Activated naive CD4-positive, alpha-beta T cell (primary cell): Measurements from ENCODE around the gene DOK7.

Experiments
- DNase-seq, 4 experiments: peaks; one replicate each; lab custom pipeline; 2025; lab: John Stamatoyannopoulos, UW

DOK7 gene

GRCh38 chr4:3463556-3464348, 646 bp downstream of the DOK7 start:
- no peak for DNase-seq

GRCh38 chr4:3464349-3464905, 1.3 kb downstream of the DOK7 start:
- no peak for DNase-seq

DNA sequence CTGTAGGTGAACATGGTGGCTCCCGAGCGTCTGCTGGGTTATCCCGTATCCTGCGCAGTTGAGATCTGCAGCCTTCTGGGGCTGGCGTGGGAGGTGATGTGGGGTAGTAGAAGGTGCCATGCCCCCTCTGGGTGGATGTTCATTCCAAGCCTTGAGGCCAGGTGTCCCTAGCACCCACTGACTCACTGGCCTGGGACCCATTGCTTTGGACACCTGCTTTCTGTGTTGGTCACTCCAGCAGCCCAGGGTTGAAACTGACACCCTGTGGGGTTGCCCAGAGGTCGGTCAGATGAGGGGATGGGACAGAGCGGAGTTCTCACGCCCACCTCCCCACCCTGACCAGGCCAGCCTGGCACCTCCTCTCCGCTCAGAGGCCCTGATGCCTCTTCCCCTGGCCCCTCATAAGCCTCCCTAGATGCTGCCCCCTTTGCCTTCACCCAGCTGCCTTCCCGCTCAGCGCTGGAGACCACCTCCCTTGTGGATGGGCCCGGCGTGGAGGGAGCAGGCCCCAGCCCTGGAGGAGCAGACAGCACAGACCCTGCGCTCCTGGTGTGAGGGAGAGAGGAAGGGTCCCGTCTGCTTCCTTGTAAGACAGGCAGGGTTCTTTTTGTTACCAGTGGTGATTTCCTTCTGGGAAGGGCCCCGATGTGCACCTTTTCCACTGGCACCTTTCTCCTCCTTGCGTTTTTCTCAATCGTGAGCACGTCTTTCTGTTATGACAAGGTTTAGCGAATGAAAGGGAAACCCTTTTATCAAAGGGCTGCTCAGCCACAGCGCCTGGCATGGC, 2.0 kb downstream of the DOK7 start:
- DNase-seq = no peak

DNA sequence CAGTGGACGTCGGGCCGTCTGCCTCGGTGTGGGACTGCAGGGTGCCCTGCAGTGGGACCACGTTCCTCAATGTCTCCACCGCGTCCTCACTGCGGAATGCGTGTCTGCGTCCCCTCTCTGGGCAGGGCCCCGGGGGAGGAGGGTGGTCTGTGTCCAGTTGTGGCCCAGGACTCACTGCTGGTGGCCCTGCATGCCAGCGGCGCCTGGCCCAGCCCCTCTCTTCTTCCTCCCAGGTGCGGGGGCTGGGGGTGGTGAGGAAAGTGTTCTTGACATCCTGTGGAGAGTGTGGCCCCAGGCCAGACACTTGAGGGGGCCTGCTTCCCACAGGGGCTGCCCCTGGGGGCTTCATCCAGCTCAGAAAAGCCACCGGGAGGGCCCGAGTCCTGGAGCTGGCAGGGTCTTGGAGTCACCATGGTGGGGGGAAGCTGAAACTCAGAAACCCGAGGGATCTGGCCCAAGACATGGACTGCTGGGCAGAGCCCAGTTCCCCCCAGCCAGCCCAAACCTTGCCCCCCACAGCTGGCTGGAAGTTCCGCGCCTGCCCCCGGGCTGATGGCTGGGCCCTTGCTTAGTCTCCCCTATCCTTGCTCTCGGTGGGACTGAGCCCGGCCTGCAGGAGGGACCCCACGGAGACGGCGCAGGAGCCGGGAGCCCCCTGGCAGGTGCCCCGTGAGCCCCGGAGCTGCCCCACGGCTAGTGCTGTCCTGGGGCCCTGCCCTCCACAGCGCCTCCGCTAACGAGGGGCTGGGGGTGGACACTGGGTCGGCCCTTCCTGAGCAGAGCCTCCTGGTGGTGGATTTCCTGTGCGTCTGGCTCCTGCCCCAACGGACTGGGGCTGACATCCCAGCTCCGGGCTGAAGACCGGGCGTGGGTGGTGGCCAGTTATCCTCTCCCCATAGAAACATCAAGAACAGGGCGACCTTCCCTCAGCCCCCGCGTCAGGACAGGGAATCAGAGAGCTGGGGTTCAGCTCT, 2.9 kb downstream of the DOK7 start:
- no peak for DNase-seq

DNA sequence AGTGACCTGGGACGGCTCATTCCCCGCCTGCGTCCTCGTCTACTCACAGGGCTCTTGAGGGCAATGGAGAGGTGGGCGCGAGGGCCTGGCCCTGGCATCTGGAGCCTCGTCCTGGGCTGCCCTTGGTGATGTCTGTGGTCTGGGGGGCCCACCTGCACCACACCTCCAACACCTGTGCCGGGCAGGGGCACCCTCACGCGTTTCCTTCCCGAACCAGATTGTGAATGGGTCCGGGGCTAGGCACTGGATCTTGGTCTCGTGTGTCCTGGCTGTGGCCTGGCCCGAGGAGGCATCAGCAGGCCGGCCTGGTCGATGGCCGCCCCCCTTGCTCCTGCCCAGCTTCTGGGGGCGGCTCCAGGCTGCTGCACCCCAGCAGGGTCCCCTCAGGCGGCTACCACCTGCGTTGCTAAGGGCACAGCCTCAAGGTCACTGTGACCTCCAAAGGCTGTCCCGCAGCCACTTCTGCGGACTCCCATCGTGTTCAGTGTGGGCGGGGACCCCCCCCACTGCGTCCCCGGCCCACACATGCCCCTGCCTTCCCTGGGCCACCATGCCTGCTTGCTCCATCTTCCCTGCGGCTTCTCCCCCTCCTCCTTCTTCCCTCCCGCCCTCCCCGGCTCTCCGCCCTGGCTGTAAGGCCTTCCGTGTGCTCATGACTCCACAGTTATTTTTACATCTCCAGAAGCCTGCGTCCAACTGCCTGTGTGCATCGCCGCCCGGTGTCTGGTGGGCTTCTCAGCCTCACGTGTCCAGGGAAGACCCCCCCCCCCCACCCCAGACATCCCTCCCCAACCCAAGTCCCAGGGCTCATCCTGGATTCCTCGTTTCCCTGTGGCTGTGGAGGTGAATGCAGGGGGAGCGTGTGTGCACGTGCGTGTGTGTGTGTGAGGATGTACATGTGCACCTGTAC, 3.8 kb downstream of the DOK7 start:
- DNase-seq = no peak

GRCh38 chr4:3467601-3468031, 4.5 kb downstream of the DOK7 start:
- no peak for DNase-seq

GRCh38 chr4:3468154-3468553, 5.0 kb downstream of the DOK7 start:
- no peak for DNase-seq

- DNase-seq = no peak
Measured at GRCh38 chr4:3468804-3469203, 5.7 kb downstream of the DOK7 start.

DNA sequence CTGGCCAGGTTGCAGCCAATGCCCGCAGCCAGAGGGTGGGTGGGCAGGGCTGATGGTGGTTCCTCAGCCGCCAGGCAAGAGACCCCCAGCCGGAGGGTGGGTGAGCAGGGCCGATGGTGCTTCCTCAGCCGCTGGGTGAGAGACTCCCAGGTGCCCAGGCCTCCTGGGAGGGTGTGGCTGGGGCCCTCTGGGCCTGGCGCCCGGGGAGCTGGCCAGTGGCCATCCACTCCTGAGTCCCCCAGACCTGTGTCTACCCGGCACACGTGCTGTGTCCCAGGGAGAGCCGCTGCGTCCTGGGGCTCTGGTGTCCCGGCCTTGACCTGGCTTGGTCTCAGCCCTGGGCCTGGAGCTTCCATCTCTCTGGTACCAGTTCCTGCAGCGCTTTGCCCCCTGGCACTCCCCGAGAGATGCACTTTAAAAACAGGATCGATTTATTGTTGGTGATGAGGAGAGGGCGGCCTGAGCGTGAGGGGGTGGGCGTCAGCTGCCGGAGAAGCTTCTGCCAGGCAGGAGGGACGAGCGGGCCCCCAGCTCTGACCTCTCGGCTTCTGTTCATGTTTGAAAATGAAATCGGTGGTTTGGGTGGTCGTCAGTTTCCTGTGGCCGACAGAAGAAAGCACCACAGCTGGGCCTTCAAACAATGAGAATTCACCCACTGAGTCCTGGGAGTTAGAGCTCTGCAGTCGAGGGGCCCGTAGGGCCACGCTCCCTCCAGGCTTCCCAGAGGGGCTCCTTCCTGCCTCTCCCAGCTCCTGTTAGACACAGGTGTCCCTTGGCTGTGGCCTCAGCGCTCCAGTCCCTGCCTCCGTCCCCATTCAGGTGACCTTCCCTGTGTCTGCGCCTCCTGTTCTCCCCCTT, 6.5 kb downstream of the DOK7 start:
- no peak for DNase-seq

DNA sequence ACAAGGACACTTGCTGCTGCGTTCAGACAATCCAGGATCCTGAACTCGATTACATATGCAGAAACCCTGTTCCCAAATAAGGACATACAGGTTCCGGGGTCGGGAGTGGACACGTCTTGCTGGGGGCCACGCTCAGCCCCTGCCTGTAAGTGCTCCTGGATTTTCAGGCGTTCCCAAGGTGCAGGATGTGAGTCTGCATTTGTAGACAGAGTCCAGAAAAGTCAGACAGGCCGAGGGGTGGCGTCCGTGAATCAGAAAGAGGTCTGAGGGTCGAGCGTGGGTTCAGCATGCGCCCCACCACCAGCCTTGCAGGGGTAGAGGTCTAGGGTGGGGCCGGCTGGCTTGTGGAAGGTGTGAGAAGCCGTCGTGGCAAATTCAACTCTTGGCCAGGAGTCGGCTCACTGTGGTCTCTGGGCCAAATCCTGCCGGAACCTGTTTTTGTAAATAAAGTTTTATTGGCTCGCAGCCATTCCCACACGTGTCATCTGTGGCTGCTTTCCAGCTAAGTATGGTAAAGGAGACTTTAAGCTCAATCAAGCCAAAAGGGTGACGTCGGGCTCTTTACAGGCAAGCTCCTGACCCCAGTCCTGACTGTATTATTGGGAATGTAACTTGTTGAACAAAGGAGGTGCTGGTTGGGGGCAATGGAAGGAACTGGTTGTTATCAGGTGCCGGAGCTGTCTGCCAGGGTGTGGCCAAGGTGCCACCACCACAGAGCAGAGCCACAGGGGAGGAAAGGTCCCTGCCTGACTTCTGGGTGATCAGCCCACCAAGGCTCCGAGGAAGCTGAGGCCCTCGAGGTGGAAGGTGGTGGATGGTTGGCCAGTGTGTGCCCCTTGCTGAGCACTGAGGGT, 7.4 kb downstream of the DOK7 start:
- no peak for DNase-seq

DNA sequence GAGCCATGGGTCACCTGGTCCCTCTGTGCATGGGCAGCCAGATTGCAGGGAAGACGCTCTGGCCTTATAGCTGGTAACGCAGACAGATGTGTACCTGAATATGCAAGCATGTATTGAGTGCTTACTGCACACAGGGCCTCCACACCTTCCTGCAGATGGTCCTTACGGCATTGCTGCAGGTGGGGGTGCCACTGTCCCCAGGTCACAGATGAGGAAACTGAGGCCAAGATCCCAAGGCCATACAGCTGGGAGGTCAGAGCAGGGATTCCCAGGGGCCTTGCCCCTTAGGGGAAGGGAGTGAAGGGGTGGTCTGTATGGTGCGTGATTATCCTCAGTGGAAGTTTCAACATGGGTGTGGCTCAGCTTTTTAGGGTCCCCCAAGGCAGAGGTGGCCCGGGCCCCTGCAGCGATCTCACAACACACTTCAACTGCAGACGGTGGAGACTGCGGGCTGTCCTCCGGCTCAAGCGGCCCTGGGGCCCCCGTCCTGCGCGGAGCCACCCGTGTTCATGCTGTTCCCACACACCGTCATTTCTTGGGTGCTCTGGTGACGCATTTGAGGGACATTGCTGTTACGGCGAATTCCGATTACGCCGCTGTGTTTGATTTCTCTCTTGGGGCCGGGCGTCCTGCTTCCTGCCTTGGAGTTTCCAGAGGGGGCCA, 8.1 kb downstream of the DOK7 start:
- no peak for DNase-seq

DNA sequence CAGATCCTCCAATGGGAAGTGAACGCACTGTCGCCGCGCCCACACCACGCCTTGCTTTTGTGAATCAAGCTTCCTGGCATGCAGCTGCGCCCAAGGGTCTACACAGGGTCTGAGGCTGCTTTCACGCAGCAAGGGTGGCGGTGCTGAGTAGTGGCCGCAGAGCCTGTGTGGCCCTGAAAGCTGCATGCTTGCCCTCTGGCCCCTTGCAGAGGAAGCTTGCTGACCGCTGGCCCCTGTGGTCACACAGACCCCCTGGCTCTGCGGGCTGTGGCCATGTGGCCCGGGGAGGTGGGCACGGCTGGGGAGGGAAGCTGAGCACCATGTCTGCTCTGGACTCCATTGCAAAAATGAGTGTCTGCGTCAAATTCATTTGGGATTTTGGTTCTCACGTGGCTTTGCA, 8.8 kb downstream of the DOK7 start:
- no peak for DNase-seq

- DNase-seq = no peak
Measured at GRCh38 chr4:3472411-3473141, 9.5 kb downstream of the DOK7 start.

DNA sequence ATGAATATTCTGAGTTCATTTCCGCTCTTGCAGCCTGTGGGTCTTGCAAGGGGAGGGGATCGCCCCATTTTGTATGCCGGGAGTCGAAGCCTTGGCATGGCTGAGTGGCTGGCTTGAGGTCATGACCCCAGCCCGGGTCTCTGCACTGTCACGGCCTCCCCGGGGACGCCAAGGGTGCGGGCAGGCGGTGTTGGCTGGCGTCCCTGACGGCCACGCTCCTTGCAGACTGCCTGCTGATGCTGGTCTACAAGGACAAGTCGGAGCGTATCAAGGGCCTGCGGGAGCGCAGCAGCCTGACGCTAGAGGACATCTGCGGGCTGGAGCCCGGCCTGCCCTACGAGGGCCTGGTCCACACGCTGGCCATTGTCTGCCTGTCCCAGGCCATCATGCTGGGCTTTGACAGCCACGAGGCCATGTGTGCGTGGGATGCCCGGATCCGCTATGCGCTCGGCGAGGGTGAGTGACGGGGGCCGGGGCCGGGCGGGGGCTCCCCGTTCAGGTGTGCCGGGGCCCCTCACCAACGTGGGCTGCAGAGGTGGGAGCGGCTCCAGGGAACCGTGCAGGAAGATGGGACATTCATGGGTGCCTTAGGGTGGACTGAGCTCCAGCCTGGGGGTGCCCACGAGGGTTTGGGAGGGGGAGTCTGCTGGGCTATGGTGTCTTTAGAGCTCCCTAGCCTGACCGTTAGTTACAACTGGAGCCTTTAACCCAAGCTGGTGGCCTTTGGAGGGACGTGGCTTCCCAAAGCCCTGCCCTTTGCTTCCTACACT, 10.3 kb downstream of the DOK7 start:
- no peak for DNase-seq

GRCh38 chr4:3473996-3474765, 11.1 kb downstream of the DOK7 start:
- no peak for DNase-seq
